ENCODE measurements around the gene BBS2.

The BBS2 gene

GRCh38 chr16:56479469-56479868 lies 40.4 kb downstream of the BBS2 start:
- TF ChIP-seq CTCF (IDR thresholded peaks at IDR 0.05; ENCODE audit: extremely low read depth, insufficient read depth, missing control alignments), result no peak
- DNase-seq (ENCODE audit: low spot score), result no peak
- in situ Hi-C loops (cut with MboI; ENCODE audit: low pct_unique_long_range_greater_than_20kb, low sequenced_read_pairs, unreplicated experiment), result no loop called here

GRCh38 chr16:56478281-56479049 lies 41.4 kb downstream of the BBS2 start:
- TF ChIP-seq CTCF (IDR thresholded peaks at IDR 0.05; ENCODE audit: extremely low read depth, insufficient read depth, missing control alignments), result no peak
- in situ Hi-C loops (cut with MboI; ENCODE audit: low pct_unique_long_range_greater_than_20kb, low sequenced_read_pairs, unreplicated experiment), result no loop called here
- no peak for DNase-seq (ENCODE audit: low spot score)

- TF ChIP-seq CTCF (IDR thresholded peaks at IDR 0.05; ENCODE audit: extremely low read depth, insufficient read depth, missing control alignments), result no peak
- in situ Hi-C loops (cut with MboI; ENCODE audit: low pct_unique_long_range_greater_than_20kb, low sequenced_read_pairs, unreplicated experiment), result no loop called here
- no peak for DNase-seq (ENCODE audit: low spot score)
These were observed 42.5 kb downstream of the BBS2 start for GRCh38 chr16:56477096-56477878.

- no peak for DNase-seq (ENCODE audit: low spot score)
- in situ Hi-C loops (cut with MboI; ENCODE audit: low pct_unique_long_range_greater_than_20kb, low sequenced_read_pairs, unreplicated experiment), result no loop called here
These were observed 44.6 kb downstream of the BBS2 start for GRCh38 chr16:56475201-56475600.

GRCh38 chr16:56470666-56471065 lies 49.2 kb downstream of the BBS2 start:
- TF ChIP-seq CTCF (IDR thresholded peaks at IDR 0.05; ENCODE audit: extremely low read depth, insufficient read depth, missing control alignments), result no peak
- no peak for DNase-seq (ENCODE audit: low spot score)
- in situ Hi-C loops (cut with MboI; ENCODE audit: low pct_unique_long_range_greater_than_20kb, low sequenced_read_pairs, unreplicated experiment), result no loop called here

More at GRCh38 chr16:56475201-56475600, 44.6 kb downstream of the BBS2 start:
- TF ChIP-seq CTCF (IDR thresholded peaks at IDR 0.05; ENCODE audit: extremely low read depth, insufficient read depth, missing control alignments), result no peak

GRCh38 chr16:56470232-56470631 lies 49.6 kb downstream of the BBS2 start:
- in situ Hi-C loops (cut with MboI; ENCODE audit: low pct_unique_long_range_greater_than_20kb, low sequenced_read_pairs, unreplicated experiment), result no loop called here
- DNase-seq (ENCODE audit: low spot score), result no peak
- TF ChIP-seq CTCF (IDR thresholded peaks at IDR 0.05; ENCODE audit: extremely low read depth, insufficient read depth, missing control alignments), result no peak

Data from GM13977 (cell line).